HG03442 (cell line): Measurements from ENCODE around the gene BCAS3.

Experiments used
- ATAC-seq: cut with Tn5 transposase; IDR thresholded peaks from one replicate; pipeline ENCODE4 v1.9.1; 2021; ENCODE audit warnings: mild to moderate bottlenecking, moderate library complexity; ENCODE audit not compliant: unreplicated experiment

BCAS3 gene

GRCh38 chr17:61177351-61177750 is 499.7 kb downstream of the BCAS3 start:
- no peak for ATAC-seq

DNA sequence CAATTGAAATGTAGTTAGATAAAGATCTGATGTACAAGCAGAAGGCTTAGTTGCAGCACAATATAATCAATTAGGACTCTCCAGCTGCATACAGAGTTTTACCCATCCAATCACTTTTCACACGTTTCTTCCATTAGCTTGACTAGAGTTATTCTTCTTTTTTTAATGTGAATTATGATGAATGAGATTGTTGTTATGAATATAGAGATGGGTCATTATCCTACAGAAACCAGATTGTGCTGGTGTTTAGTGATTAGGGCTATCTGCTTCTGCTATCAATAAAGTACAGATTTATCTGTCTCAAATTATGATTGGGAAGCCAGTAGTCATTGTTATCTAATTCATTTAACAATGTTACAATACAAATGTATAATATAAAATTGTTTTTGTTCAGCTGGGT is 500.6 kb downstream of the BCAS3 start:
- ATAC-seq, result no peak

GRCh38 chr17:61179380-61179806 is 501.7 kb downstream of the BCAS3 start:
- ATAC-seq, result no peak

- no peak for ATAC-seq
Observed at GRCh38 chr17:61183793-61184192, 506.1 kb downstream of the BCAS3 start.

GRCh38 chr17:61185385-61185784 is 507.7 kb downstream of the BCAS3 start:
- ATAC-seq, result no peak

DNA sequence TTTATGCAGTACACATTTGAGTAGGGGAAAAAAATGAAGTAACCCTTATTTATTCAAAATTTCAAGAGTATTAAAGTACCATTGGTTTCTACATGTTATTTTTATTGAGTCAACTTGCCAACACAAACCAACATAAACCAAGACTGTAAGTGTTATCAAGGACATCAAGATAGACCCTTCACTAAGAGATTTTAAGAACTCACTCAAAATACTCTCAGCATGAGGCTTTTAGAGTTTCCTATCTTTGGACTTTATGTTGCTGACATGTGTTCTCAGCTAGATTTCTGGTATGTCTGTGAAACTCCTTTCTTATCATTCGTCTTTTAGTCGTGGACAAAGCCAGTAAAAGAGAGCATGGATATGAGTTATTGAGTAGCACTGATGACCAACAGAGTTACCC is 509.4 kb downstream of the BCAS3 start:
- ATAC-seq, result no peak

GRCh38 chr17:61188081-61188480 is 510.4 kb downstream of the BCAS3 start:
- no peak for ATAC-seq

- ATAC-seq, result no peak
Observed at GRCh38 chr17:61189968-61190367, 512.3 kb downstream of the BCAS3 start.

GRCh38 chr17:61196302-61196704 is 518.7 kb downstream of the BCAS3 start:
- no peak for ATAC-seq

- no peak for ATAC-seq
Observed at GRCh38 chr17:61196799-61197198, 519.1 kb downstream of the BCAS3 start.

DNA sequence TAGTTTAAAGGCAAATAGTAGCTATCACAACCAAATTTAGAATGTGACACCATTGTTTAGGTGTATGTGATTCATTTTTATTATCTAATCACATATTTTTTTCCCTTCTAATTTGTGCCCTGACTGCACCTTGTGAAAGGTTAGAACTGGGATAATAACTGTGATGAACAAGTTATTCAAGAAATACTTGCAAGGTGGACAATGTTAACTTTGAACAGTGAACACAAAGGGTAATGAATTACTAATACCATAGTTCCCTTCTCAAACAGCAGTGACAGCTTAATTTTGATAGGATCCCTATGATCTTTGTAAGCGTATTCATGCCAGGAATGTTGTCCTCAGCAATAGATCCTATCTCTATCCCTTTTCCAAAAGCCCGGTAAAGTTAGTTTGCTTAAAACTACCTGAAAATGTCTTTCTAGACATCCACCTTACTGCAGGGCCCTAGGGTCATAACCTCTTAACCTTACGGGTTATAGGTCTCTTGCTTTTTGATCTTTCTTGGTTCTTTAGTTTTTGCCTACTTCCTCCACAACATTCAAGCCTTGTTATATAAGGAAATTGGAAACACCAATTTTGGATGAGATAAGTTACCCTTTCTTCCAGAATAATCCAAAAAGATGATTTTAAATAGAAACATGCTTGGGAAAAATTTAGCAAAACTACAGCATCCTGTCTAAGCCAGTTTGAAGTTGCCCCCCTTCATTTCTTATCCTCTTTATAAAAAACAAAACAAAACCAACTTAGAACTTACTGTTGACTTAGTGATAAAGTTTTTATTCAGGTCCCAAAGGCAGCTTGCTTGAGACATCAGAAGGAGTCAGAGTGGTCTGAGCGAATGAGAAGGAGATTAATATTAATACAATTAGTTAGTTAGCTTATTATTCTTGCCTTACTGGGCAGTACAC is 522.0 kb downstream of the BCAS3 start:
- ATAC-seq, result no peak

- ATAC-seq, result no peak
Observed at GRCh38 chr17:61200339-61200715, 522.7 kb downstream of the BCAS3 start.

- no peak for ATAC-seq
Observed at GRCh38 chr17:61201211-61201610, 523.6 kb downstream of the BCAS3 start.

DNA sequence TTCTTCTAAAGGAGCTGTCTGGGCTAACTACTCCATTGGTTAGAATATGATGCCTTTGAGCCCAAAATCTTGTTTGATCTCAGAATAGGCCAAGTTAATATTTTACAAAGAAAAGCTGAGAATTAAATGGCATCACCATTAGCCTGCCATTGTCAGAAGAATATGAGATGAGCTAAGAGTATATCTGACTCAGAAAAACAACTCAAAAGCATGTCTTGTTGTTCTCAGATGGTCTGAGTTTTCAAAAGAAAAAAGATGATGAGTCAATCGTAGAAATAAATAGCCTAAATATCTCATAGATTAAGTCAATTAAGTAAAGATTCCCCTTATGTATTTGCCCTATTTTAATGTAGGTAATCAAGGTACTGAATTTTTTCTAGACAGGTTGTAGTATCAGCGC is 524.9 kb downstream of the BCAS3 start:
- ATAC-seq, result no peak

DNA sequence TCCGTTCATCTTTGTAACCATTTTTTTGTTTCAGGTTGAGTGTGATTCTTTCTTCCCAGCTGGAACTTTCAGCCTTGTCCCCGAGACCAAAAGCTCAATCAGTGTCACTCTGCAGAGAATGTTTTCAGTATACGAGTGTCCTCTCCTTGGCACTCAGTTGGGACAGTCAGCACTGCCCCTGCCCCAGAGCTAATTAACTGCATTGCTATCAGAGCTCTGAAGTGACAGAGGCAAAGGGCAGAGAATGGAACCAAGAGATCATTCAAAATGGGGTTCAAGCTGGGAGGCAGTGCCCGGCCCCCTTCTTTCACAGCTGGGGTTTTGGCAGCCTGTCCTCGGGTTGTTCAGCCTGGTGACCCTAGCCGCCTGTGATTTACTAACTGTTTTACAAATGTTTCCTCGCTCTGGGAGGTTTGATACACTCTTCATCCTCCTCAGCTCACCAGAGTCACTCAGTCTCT is 526.0 kb downstream of the BCAS3 start:
- no peak for ATAC-seq

- no peak for ATAC-seq
Observed at GRCh38 chr17:61204456-61204855, 526.8 kb downstream of the BCAS3 start.

DNA sequence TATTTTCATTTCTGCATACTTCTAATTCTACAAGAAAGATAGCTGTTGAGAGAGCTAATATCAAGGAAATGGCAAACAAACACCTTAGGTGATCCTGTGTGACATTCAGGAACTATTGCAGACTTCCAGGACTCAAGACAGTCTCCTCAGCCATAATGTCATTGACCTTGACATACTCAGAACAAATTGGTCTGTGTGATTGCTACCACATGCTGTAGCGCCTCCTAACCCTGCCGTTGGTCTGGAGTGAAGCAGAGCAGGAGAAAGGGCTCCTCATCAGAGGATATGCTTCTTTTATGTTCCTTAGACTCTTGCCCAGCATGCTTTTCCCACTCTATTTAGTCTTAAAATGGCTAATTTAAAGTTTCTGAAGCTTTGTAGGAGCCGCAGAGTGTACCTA is 527.8 kb downstream of the BCAS3 start:
- no peak for ATAC-seq

- no peak for ATAC-seq
Observed at GRCh38 chr17:61205931-61206330, 528.3 kb downstream of the BCAS3 start.

DNA sequence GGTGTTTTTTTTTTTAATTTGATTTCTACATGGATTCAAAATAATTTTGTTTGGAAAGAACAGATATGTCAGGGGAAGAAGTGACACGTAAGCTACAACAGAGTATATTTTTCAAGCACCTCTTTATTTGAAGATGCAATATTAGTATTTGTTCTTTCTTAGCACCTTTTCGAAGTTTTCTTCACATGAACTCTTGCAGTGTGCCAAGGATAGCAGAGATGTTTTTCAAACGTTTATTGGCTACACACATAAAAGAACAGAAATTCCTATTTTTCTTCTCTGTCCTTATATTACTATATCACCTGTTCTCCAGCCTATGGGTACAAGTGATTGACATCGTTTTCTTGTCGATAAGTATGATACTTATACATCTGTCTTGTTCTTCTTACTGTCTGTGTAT is 529.3 kb downstream of the BCAS3 start:
- ATAC-seq, result no peak

- ATAC-seq, result no peak
Observed at GRCh38 chr17:61208301-61209105, 530.9 kb downstream of the BCAS3 start.

- ATAC-seq, result no peak
Observed at GRCh38 chr17:61209106-61209439, 531.4 kb downstream of the BCAS3 start.

DNA sequence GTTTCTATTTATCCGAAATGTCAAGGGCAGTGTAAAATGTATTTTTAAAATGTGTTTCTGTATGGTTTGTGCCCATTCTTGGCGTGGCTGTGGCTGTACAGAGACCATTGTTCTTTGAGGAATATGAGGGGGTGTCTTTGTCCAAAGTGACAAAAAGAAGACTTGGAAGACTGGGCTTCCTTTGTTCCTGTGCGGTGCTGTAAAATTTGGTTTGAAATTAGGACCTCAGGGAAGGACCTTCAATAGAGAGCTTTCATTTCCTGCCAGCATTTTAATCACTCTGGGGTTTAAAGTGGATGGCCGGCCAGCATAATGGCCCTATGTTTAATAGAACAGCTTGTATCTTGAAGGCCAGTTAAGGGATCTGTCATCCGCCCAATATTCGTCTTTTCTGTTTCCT is 531.9 kb downstream of the BCAS3 start:
- ATAC-seq, result no peak
